HEK293T (cell line): ENCODE data around the gene MACROD2.

Experiments used
- ARNT ChIP-seq: fragments of 450-650 bp; IDR thresholded peaks from 2 replicates; pipeline ENCODE4 v1.6.1; 2017; ENCODE audit warnings: mild to moderate bottlenecking
- NFRKB ChIP-seq: fragments of 450-650 bp; IDR thresholded peaks from 2 replicates; pipeline ENCODE4 v1.6.1; 2016; ENCODE audit warnings: mild to moderate bottlenecking, moderate library complexity
- SP1 ChIP-seq: fragments of 450-650 bp; IDR thresholded peaks from 2 replicates; pipeline ENCODE4 v1.6.1; 2017
- SUZ12 ChIP-seq: fragments of 450-650 bp; IDR thresholded peaks from 2 replicates; pipeline ENCODE4 v1.6.1; 2016; ENCODE audit warnings: mild to moderate bottlenecking
- TF ChIP-seq, protein P1 (sequence below): fragments of 450-650 bp; IDR thresholded peaks from 2 replicates; pipeline ENCODE4 v1.6.1; 2016

GRCh38 chr20:14507711-14508110 lies 512.4 kb downstream of the MACROD2 start:
- TF ChIP-seq SUZ12 (no peak), SP1 (no peak), NFRKB (no peak), ARNT (no peak)
- TF ChIP-seq, protein P1, sequence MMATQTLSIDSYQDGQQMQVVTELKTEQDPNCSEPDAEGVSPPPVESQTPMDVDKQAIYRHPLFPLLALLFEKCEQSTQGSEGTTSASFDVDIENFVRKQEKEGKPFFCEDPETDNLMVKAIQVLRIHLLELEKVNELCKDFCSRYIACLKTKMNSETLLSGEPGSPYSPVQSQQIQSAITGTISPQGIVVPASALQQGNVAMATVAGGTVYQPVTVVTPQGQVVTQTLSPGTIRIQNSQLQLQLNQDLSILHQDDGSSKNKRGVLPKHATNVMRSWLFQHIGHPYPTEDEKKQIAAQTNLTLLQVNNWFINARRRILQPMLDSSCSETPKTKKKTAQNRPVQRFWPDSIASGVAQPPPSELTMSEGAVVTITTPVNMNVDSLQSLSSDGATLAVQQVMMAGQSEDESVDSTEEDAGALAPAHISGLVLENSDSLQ, result no peak
